Stimulated activated CD8-positive, alpha-beta memory T cell treated with anti-CD3 and anti-CD28 coated beads, Interleukin-4, amount 100 ng/mL, for 4 hours (primary cell): Measurements from ENCODE around the gene LRRC4C.
"Not testable (repeated sequence)": the region's sequence is repeated elsewhere in the genome, so short reads cannot be mapped to it uniquely, and the experiment has no call there.

Experiments used
- DNase-seq, 2 donors: peaks; one replicate each; pipeline ENCODE4 v3.0.0-alpha.2; 2020; ENCODE audit warnings: low read depth in 2 of 2, low spot score in 1 of 2

The LRRC4C gene

DNA sequence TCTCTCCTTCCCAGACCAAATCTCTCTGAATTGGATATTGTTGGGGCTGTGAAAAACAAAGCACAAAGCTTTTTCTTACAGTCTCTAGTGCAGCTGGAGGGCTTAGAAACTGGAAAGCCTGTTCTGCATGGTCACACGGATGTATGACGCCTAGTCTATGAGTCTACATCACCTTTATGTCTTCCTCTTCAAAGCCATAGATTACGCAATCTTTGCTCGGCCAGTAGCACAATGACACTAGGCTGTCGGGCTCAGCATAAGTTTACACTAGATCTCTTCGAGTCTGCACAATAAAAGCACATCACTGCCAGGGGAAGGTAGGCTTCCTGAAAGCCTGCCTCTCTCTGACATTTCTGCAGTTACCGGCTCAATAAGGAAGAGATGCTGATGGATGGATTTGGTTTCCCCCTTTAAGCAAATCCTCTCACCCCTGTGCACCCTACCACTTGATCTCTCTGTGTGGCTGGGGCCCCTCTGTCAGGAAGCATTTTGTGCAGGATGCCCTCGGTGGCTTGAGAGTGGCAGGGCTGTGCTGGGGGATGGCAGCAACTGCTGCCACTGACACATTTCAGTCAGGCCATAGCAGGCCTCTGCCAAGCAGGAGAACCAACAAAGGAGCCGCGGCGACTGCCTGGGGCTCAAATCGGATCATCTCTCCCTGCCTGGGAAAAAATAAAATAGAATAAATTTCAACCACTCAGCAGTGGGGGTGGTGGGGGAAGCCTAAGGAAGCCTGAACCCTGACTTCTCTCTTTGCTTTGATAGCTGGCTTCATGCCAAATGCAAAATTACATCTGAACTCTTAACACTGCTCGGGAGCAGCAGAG lies 1272.8 kb downstream of the LRRC4C start:
- no peak for DNase-seq

DNA sequence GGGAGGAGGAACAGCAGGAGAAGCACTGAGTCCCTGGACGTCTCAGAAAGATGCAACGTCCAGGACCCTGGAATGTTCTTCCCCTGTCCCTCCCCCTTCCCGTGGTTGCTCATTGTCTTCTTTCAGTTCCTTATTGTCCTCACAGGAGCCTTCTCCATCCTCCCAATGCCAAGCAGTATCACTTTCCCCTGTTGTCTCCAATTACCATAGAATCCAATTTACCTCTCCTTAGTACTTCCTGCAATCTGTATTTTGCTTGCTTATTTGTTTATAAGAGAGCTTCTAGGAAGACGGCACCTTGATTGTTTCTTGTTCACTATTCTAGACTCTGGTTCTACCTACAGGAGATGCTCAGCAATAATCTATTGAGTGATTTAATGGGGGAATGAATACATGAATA lies 1273.7 kb downstream of the LRRC4C start:
- DNase-seq: no peak

DNA sequence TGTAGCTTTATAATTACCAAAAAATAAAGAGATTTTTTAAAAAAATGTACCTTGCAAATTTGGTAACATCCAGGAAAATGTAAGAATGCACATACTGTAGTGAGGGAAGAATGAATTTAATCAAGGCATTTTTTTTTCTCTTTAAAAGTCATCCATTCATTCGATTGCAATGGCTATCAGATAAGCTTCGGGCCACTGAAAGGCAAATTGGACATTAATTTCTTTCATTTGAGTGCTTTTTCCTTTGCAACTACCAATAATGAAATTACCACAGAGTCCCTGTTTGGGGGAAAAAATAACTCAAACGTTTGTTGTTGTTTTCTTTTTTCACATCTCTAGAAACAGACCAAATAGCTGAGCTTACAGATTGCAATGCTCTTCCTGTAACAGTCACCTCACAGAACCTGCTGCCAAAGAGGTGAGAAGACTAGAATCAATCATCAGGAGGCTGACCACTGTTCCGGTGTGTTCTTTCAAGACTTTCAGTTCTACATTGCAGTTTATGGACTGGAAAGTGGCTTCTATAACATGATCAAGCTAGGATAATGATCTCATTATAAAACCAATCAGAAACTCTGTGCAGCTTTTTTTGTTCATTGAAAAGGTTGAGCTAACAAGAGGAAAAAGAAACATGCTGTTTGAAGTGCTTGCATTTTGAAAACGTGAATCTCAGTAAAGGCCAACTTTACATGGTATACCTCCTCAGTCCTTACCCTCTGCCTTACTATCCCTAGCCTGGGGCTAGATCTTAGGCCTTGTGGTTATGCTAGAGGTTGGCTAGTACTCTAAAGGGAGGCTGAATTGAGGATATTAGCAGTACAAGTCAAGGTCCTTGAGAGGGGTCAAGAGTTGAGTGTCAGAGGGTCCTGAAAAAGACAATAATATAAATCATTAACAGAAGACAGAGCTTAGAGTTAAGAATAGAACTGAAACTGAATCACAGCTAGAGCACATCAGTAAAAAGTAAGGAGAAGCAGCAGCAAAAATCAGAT lies 1276.1 kb downstream of the LRRC4C start:
- no peak for DNase-seq

DNA sequence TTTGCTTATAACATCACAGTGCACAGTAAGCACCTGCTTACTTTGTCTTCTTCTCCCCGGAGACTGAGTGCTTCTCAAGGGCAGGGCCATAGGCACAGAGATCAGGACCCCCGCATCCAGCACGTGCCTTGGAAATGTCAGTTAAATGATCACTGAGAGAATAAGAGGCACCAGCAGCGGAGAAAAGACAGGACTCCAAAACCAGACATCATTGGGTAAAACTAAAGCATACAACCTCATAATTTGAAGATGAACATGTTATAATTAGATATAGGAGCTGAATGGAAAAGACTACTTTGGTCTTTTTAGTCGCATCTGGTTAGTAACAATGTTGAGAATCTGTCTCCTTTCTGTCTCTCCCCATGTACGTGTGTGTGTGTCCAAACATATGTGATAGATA lies 1279.9 kb downstream of the LRRC4C start:
- no peak for DNase-seq

DNA sequence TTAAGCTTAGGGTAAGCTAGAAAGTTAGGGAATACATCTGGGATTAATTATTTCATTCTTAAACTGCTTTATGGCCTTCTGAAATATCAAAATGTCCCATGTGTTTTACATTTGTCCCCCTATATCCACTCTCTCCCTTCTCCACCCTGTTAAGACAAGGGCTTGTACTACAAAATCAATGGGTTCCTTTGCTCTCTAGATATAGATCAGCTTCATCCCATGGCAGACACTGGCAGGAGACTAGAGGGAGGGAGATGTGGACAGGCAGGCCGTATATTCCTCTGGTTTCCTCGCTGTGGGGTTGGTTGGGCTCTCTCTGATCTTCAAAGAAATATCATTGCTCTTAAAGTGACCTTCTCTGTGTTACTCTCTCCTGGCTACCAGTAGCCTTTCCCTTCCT lies 1281.0 kb downstream of the LRRC4C start:
- DNase-seq: no peak

GRCh38 chr11:40175980-40176379 lies 1283.5 kb downstream of the LRRC4C start:
- DNase-seq: no peak

DNA sequence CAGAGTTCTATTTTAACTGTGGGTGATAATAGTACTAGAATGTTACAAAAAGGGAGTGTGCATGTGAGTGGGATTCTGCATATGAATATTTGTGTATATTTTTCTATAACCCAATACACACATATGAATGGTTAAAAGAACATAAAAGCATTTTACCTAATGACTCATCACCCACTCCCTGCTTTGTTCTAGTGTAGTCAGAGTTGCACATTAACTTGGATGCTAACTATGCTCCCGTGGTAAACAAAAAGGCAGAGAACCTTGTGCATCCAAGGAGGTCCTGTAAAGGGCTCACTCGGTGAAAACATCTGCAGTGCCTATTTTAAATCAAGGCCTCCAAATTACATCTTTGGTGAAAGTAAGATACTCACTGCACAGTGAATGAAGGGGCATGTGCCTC lies 1289.4 kb downstream of the LRRC4C start:
- no peak for DNase-seq

- DNase-seq: no peak
These were observed 1291.0 kb downstream of the LRRC4C start for GRCh38 chr11:40168414-40168813.

DNA sequence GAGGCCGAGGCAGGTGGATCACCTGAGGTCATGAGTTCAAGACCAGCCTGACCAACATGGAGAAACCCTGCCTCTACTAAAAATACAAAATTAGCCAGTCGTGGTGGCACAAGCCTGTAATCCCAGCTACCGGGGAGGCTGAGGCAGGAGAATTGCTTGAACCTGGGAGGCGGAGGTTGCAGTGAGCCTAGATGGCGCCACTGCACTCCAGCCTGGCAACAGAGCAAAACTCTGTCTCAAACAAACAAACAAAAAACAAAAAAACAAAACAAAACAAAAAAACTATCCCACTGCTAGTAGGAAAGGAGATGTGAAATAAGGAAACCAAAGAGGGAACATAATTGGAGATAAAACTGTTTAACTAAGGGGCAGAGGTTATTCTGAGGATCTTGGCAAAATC lies 1291.6 kb downstream of the LRRC4C start:
- DNase-seq: not testable (repeated sequence)

GRCh38 chr11:40166892-40167291 lies 1292.6 kb downstream of the LRRC4C start:
- no peak for DNase-seq

GRCh38 chr11:40162901-40163883 lies 1296.3 kb downstream of the LRRC4C start:
- no peak for DNase-seq

- no peak for DNase-seq
These were observed 1297.5 kb downstream of the LRRC4C start for GRCh38 chr11:40161854-40162410.

DNA sequence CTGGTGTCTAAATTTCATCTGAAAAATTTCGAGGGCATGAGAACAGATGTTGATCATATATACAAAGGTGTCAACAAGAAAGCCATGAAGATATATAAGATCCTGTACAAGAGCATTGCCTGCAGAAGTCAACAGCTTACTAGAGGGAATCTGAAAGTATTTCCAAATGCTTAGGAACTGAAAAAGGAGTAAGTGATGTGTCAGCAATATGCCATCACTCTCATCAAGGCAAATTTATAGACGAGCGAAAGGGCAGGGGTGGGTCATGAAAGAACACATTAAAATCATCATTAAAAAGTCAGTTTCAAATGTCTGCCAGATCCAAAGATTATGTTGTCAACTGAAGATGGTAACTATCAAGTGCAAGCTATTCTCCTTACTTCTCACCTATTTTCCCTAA lies 1299.0 kb downstream of the LRRC4C start:
- no peak for DNase-seq

DNA sequence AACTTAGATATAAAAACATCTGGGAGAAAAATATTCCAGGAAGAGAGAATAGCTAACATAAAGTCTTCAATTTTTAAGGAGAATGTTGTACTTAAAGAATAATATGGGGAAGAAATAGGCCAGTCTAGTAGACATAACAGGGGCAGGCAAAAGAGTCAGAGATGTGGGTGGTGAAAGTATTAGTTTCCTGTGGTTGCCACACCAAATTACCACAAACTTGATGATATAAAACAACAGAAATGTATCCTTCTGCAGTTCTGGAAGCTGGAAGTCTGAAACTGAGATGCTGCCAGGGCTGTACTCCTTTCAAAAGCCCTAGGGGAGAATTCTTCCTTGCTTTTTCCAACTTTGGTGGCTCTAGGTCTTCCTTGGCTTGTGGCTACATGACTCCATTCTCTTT lies 1309.7 kb downstream of the LRRC4C start:
- no peak for DNase-seq

GRCh38 chr11:40140560-40140959 lies 1318.9 kb downstream of the LRRC4C start:
- DNase-seq: no peak

GRCh38 chr11:40139536-40139935 lies 1319.9 kb downstream of the LRRC4C start:
- no peak for DNase-seq

DNA sequence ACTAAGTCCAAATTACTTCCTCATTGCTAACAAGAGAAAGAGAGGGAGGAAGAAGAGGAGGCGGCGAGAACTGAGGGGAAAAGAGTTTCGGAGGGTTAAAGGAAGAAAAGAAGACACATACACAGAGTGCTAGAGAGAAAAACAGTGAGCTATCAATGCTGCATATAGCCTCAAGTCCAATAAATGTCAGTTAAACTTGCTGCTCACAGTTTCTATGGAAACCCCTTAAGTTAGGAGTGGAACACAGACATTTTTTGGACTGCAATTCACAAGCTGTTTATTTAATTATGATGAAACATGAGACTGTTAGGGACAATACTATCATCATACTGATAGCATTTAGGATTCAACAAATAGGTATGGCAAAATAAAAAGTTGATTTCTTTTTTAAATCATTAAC lies 1320.4 kb downstream of the LRRC4C start:
- DNase-seq: no peak

DNA sequence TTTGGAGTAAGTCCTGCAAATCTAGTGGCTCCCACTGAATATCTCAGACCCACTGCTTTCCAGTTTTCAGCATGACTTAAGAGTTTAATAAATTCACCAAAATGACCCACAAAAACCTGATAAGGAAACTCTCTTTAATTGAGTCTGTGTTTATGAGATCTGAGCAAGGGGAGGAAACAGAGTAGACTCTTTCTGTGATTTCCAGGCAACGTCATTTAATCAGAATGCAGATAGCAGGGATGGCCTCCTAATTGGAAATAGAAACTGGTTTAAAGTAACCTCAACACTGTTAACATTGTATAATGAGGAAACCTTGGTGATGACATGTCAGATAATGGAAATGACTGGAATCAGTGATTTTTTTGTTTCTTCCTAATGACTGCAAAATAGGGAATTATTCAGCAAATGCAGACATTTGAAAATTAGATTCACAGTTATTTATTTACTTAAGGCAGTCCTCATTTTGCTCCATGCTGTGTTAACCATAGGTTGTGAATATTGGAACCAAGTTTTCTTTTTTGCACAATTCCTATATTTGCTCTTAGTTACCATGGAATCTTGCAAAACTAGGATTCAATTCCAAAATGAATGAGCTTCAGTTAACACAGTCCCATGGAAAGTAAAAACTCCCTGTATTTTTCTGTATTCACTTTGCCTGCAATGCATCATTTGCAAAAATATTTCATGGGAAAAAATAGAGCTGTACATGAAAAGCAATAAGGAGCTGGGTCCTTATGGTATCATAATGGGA lies 1324.5 kb downstream of the LRRC4C start:
- no peak for DNase-seq

GRCh38 chr11:40133498-40133897 lies 1326.0 kb downstream of the LRRC4C start:
- no peak for DNase-seq

- no peak for DNase-seq
These were observed 1326.5 kb downstream of the LRRC4C start for GRCh38 chr11:40132912-40133311.
